OCI-LY7 (cell line): Measurements from ENCODE around the gene SRGAP1.

Experiments
- CTCF ChIP-seq: fragments of 200-600 bp; sonication (generic); conservative IDR thresholded peaks from 2 replicates; pipeline ENCODE4 v1.5.1; 2014; ENCODE audit warnings: mild to moderate bottlenecking, antibody characterized with exemption, low read length, moderate library complexity, mixed read lengths
- EZH2phosphoT487 ChIP-seq: fragments of 200-600 bp; sonication (generic); IDR thresholded peaks from 2 replicates; pipeline ENCODE4 v1.6.1; 2018; ENCODE audit warnings: low read depth, borderline replicate concordance, mild to moderate bottlenecking, mixed run types, antibody characterized with exemption, low read length, moderate library complexity, mixed read lengths

DNA sequence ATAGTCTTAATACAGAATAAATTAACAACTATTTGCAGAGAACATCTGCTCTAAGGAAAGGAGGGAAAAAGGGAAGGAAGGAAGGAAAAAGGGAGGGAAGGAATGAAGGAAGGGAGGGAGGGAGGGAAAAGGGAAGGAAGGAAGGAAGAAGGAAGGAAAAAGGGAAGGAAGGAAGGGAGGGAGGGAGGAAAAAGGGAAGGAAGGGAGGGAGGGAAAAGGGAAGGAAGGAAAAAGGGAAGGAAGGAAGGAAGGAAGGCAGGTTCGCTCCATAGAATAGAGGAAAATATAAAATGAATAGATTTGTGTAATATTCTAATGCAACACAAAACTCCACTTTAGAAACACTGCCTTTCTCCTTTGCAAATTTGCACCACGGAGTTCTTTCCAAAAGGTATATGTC is 361.0 kb downstream of the SRGAP1 start:
- TF ChIP-seq CTCF, result no peak
- no peak for TF ChIP-seq EZH2phosphoT487
